A549 (cell line): ENCODE measurements around the gene ZNF331. TPM values are rescaled to one million over a fixed set of nuclear protein-coding genes. Genes with fewer than 3 reads are reported as not detected.

Source experiments
- ATAC-seq, 2 experiments: fragments of 200-7000 bp in 1 of 2; fragments of >200 bp in 1 of 2; cut with Nextera tagmentation in 1 of 2; cut with Tn5 transposase in 1 of 2; 3 replicates each; pipeline versions ENCODE4 v1.8.0 to v1.9.1; 2018 to 2020; ENCODE audit warnings: mild to moderate bottlenecking in 1 of 2, moderate library complexity in 1 of 2
- CTCF ChIA-PET: fragments of 300-600 bp; sonication (Branson Sonifier 250); formaldehyde crosslinking; extraction: SDS; loops from one replicate; lab custom pipeline; 2021; ENCODE audit warnings: antibody characterized with exemption, inconsistent platforms; lab: Yijun Ruan, JAX
- POLR2A ChIA-PET: fragments of 350-600 bp; formaldehyde crosslinking; extraction: SDS; loops from one replicate; lab custom pipeline; 2021; ENCODE audit warnings: antibody characterized with exemption, inconsistent platforms; lab: Yijun Ruan, JAX
- DNase-seq, 2 experiments: peaks; one replicate each; pipeline versions ENCODE4 v3.0.0 to v3.0.0-alpha.2; 2011 to 2016; ENCODE audit warnings: low read depth in 1 of 2, low spot score in 1 of 2
- FAIRE-seq: peaks from 2 replicates; lab custom pipeline; 2011; peaks lifted over from hg19 to GRCh38; lab: Jason Lieb, UNC
- H3K27ac ChIP-seq, 2 experiments: fragments of >200 bp; sonication (Bioruptor Twin); formaldehyde crosslinking; 3 replicates each; pipeline ENCODE4 v1.5.1; 2016 to 2017
- H3K4me1 ChIP-seq: fragments of >200 bp; sonication (Bioruptor Twin); formaldehyde crosslinking; 3 replicates; pipeline ENCODE4 v1.6.1; 2016
- H3K4me2 ChIP-seq: fragments of >200 bp; sonication (Bioruptor Twin); formaldehyde crosslinking; 3 replicates; pipeline ENCODE4 v1.6.1; 2016
- H3K4me3 ChIP-seq: fragments of >200 bp; sonication (Bioruptor Twin); formaldehyde crosslinking; 3 replicates; pipeline ENCODE4 v1.5.1; 2016
- H3K9me3 ChIP-seq: fragments of >200 bp; sonication (Bioruptor Twin); formaldehyde crosslinking; 3 replicates; pipeline ENCODE4 v1.6.1; 2016
- CHD2 ChIP-seq: fragments of 150-350 bp; IDR thresholded peaks from 2 replicates; pipeline ENCODE4 v1.6.1; 2014; ENCODE audit warnings: low read length; ENCODE audit not compliant: partially characterized antibody
- EHF ChIP-seq: fragments of 250-450 bp; sonication (Bioruptor Pico); IDR thresholded peaks from 2 replicates; pipeline ENCODE4 v1.5.0; 2020; ENCODE audit warnings: mild to moderate bottlenecking
- FOSL2 ChIP-seq, 2 experiments: fragments of 450-650 bp in 1 of 2; fragments of >200 bp in 1 of 2; sonication (Bioruptor Twin) in 1 of 2; formaldehyde crosslinking; IDR thresholded peaks; 2 replicates each; pipeline versions ENCODE4 v1.5.0 to v1.6.1; 2016 to 2020; ENCODE audit warnings: mild to moderate bottlenecking in 1 of 2, moderate library complexity in 1 of 2
- GATA3 ChIP-seq: IDR thresholded peaks from 2 replicates; pipeline ENCODE4 v1.6.1; 2012; ENCODE audit warnings: borderline replicate concordance
- HDAC2 ChIP-seq: fragments of 200-600 bp; sonication (generic); IDR thresholded peaks from 2 replicates; pipeline ENCODE4 v1.6.1; 2016
- HEYL ChIP-seq: fragments of 250-450 bp; sonication (Bioruptor Pico); IDR thresholded peaks from 2 replicates; pipeline ENCODE4 v1.8.0; 2021; ENCODE audit warnings: mild to moderate bottlenecking, moderate library complexity
- HOXB13 ChIP-seq: fragments of 250-450 bp; sonication (Bioruptor Pico); IDR thresholded peaks from 2 replicates; pipeline ENCODE4 v1.5.0; 2020; ENCODE audit warnings: low read depth, mild to moderate bottlenecking, moderate library complexity
- HOXB5 ChIP-seq: fragments of 250-450 bp; sonication (Bioruptor Pico); IDR thresholded peaks from 2 replicates; pipeline ENCODE4 v1.5.0; 2020; ENCODE audit warnings: mild to moderate bottlenecking, moderate library complexity
- JUN ChIP-seq, 2 experiments: fragments of >200 bp; sonication (Bioruptor Twin); formaldehyde crosslinking; IDR thresholded peaks; 2 replicates in 1 of 2; 3 replicates in 1 of 2; pipeline ENCODE4 v1.6.1; 2016 to 2017
- PHF8 ChIP-seq: fragments of 200-600 bp; sonication (generic); IDR thresholded peaks from 2 replicates; pipeline ENCODE4 v1.6.1; 2016; ENCODE audit warnings: low read depth, mild to moderate bottlenecking, antibody characterized with exemption, moderate library complexity, borderline replicate concordance
- POLR2A ChIP-seq: IDR thresholded peaks from 2 replicates; pipeline ENCODE4 v1.6.1; 2012; ENCODE audit warnings: mild to moderate bottlenecking, low read length
- RARB ChIP-seq: fragments of 250-450 bp; sonication (Bioruptor Pico); IDR thresholded peaks from 2 replicates; pipeline ENCODE4 v1.8.0; 2021; ENCODE audit warnings: mild to moderate bottlenecking, moderate library complexity
- RCOR1 ChIP-seq: fragments of 150-350 bp; IDR thresholded peaks from 2 replicates; pipeline ENCODE4 v1.6.1; 2014; ENCODE audit warnings: antibody characterized with exemption, low read length, low read depth
- RFX5 ChIP-seq: fragments of 450-650 bp; IDR thresholded peaks from 2 replicates; pipeline ENCODE4 v1.7.1; 2014; ENCODE audit warnings: antibody characterized with exemption, mild to moderate bottlenecking, moderate library complexity
- RNF2 ChIP-seq: fragments of 200-600 bp; sonication (generic); IDR thresholded peaks from 2 replicates; pipeline ENCODE4 v1.6.1; 2016; ENCODE audit warnings: low read depth, mild to moderate bottlenecking, antibody characterized with exemption, moderate library complexity, borderline replicate concordance
- TFCP2L1 ChIP-seq: fragments of 250-450 bp; sonication (Bioruptor Pico); IDR thresholded peaks from 2 replicates; pipeline ENCODE4 v1.5.0; 2021; ENCODE audit warnings: mild to moderate bottlenecking
- TP53 ChIP-seq: fragments of 250-450 bp; sonication (Bioruptor Pico); IDR thresholded peaks from 2 replicates; pipeline ENCODE4 v1.5.0; 2021; ENCODE audit warnings: mild to moderate bottlenecking, moderate library complexity
- ZC3H11A ChIP-seq: fragments of 450-650 bp; IDR thresholded peaks from 2 replicates; pipeline ENCODE4 v1.6.1; 2014; ENCODE audit warnings: antibody characterized with exemption, mild to moderate bottlenecking
- ZSCAN20 ChIP-seq: fragments of 250-450 bp; sonication (Bioruptor Pico); IDR thresholded peaks from 2 replicates; pipeline ENCODE4 v1.8.0; 2022; ENCODE audit warnings: mild to moderate bottlenecking, moderate library complexity
- WGBS: methylation state at CpG from one replicate; pipeline ENCODE4 v1.1.6; 2017; ENCODE audit errors: missing lambda C conversion rate; 5-methylcytosine and 5-hydroxymethylcytosine counted together
- polyA plus RNA-seq, 4 experiments: library from polyadenylated mRNA; depleted of rRNA in 3 of 4; stranded (reverse); fragments of >200 nt; fragmentation: RNase III in 1 of 4; extraction: RNeasy Plus Mini Kit Qiagen cat#74134 plus additional on column Dnase treatment in 1 of 4; gene quantifications; 2 replicates in 3 of 4; 3 replicates in 1 of 4; pipeline ENCODE4 v1.2.3, GENCODE V29; 2011 to 2017
- TF ChIP-seq, protein P1 (sequence below): fragments of >200 bp; sonication (Bioruptor Twin); formaldehyde crosslinking; IDR thresholded peaks from 3 replicates; pipeline ENCODE4 v1.6.1; 2016
- TF ChIP-seq, protein P2 (sequence below): IDR thresholded peaks from 2 replicates; pipeline ENCODE4 v1.6.1; 2012
- TF ChIP-seq, protein P3 (sequence below): fragments of 450-650 bp; IDR thresholded peaks from 2 replicates; pipeline ENCODE4 v1.6.1; 2014; ENCODE audit warnings: antibody characterized with exemption
- TF ChIP-seq, protein P4 (sequence below): fragments of 200-600 bp; sonication (generic); IDR thresholded peaks from 2 replicates; pipeline ENCODE4 v1.6.1; 2016; ENCODE audit warnings: antibody characterized with exemption, mild to moderate bottlenecking, moderate library complexity

Gene ZNF331
- polyA plus RNA-seq, 2 of the 4 experiments (the other 2 are of a cell fraction), result 14.5 to 18.1 TPM

DNA sequence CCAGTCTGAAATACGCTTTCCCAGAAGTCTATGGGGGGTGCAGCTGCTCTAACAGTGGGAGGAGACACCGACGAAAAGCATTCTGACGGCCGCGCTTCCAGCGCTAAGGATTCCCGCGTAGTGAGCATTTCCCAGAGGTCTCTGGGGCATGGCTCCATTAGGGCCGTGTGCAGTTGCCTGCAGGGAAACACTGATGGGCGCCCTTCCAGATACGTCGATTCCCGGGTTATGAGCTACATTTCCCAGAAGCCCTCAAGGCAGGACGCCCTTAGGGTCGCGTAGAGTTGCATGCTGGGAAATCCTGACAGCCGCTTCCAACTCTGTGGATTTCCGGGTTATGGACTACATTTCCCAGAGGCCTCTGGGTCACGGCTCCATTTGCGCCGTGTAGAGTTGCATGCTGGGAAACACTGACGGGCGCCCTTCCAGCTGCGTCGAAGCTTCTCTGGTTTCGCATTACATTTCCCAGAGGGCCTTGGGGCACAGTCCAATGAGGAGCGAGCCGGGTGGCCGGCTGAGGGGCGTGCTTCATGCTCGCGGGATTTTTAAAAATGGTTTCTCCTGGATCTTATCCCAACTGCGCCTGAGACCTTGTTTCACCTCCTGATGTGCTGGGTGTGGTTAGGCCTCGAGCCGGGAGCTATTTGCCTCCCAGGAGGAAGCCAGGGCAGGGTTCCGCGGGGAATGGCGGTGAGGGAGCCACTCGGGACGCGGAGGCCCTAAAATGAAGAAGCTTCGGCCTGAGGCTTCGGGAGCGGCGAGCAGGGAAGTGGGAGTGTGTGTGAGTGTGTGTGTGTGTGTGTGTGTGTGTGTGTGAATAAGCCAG lies 17.2 kb upstream of the ZNF331 start (continued):
- TF ChIP-seq, protein P1, sequence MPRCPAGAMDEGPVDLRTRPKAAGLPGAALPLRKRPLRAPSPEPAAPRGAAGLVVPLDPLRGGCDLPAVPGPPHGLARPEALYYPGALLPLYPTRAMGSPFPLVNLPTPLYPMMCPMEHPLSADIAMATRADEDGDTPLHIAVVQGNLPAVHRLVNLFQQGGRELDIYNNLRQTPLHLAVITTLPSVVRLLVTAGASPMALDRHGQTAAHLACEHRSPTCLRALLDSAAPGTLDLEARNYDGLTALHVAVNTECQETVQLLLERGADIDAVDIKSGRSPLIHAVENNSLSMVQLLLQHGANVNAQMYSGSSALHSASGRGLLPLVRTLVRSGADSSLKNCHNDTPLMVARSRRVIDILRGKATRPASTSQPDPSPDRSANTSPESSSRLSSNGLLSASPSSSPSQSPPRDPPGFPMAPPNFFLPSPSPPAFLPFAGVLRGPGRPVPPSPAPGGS, result 0 out of 3 replicates have a peak, but pooled peaks have one; percentile 35
- peak; percentile 66 to 77; a peak in 2 of 5 replicates for TF ChIP-seq JUN (IDR thresholded peaks at IDR 0.05)

DNA sequence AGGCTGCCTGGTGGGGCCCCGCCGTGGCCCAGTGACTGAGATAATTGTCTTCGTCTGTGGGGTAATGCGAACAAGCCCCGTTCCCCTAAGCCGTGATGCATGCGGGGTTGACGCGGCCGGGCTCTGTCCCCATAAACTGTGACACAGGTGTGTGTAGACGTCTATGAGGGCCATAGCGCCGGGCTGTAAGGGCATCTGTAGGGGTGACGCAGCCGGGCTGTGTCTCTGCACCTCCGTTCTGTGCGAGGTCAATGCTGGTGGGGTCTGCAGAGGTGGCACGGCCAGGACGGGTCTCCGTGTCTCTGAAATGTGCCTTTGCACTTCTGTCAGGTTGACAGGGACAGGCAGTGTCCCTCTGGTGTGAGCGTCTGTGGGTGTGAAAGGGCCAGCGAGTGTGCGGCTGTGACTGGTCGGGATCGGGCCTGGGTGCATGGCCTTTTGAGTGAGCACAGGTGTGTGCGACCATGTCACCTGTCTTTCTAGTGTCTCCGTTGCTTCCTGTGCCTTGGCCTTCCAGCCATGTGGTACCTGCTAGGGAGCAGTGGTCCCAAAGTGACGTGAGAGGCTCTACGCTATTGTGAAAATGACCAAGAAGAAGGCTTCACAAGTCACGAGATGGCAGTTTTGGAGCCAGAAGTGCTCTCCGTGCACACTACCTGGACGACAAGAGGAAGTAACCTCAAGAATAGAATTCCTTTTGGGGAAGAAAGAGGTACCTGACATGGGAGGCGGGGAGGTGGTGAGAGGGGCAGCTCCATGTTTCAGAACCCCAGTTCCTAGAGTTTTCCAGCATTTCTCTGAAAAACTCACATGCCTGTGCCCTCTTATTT lies 16.4 kb upstream of the ZNF331 start:
- Histone ChIP-seq H3K4me3 (peak overlapping the region; percentile 71), H3K27ac (peak overlapping the region; percentile 71 to 84), H3K9me3 (peaks cover 60% of the 10 kb centered on the region), H3K4me1 (0 out of 3 replicates have a peak, but pooled peaks cover 3% of the 10 kb centered on the region), H3K4me2 (peak overlapping the region; percentile 79)
- ATAC-seq (peak; percentile 19 to 20; a peak in 4 of 6 replicates), FAIRE-seq (no peak), DNase-seq (no peak)
- POLR2A ChIA-PET, result interaction anchor here (0.6 to 1.2 kb wide), 3 partner anchors 16 to 1332 kb away, joined by 4 to 6 read pairs (median 5); partner anchors contain the start of gene PPP2R1A
- 39% methylated on average over 26 of the region's 33 CpGs for WGBS
- TF ChIP-seq POLR2A (0 out of 2 replicates have a peak, but pooled peaks have one; percentile 7), ZSCAN20 (no peak), CHD2 (no peak)
- TF ChIP-seq, protein P2, sequence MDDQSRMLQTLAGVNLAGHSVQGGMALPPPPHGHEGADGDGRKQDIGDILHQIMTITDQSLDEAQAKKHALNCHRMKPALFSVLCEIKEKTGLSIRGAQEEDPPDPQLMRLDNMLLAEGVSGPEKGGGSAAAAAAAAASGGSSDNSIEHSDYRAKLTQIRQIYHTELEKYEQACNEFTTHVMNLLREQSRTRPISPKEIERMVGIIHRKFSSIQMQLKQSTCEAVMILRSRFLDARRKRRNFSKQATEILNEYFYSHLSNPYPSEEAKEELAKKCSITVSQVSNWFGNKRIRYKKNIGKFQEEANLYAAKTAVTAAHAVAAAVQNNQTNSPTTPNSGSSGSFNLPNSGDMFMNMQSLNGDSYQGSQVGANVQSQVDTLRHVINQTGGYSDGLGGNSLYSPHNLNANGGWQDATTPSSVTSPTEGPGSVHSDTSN, result no peak
- TF ChIP-seq, protein P3, sequence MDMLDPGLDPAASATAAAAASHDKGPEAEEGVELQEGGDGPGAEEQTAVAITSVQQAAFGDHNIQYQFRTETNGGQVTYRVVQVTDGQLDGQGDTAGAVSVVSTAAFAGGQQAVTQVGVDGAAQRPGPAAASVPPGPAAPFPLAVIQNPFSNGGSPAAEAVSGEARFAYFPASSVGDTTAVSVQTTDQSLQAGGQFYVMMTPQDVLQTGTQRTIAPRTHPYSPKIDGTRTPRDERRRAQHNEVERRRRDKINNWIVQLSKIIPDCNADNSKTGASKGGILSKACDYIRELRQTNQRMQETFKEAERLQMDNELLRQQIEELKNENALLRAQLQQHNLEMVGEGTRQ, result no peak
- CTCF ChIA-PET, result interaction anchor here (0.6 to 1.3 kb wide), 3 partner anchors 12 to 209 kb away, joined by 3 to 4 read pairs (median 3); no protein-coding TSS in a partner anchor

DNA sequence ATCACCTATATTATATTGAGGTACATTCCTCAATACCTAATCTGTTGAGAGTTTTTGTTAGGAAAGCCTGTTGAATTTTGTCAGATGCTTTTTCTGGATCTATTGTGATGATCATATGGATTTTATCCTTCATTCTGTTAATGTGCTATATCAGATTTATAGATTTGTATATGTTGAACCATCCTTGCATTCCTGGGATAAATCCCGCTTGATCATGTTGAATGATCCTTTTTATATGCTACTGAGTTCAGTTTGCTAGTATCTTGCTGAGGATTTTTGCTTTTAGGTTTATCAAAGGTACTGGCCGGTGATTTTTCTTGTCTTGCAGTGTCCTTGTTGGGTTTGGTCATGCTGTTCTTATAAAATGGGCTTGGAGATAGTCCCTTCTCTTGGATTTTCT lies 12.0 kb upstream of the ZNF331 start:
- no peak for DNase-seq
- peaks cover 53% of the 10 kb centered on the region for H3K9me3 ChIP-seq
- WGBS, result 89% methylated on average over 2 of the region's 2 CpGs
- FAIRE-seq, result no peak
- TF ChIP-seq TP53 (CRISPR knock-in tag) (no peak), RNF2 (no peak), GATA3 (no peak), PHF8 (no peak), HEYL (CRISPR knock-in tag) (no peak), RCOR1 (no peak), HOXB13 (CRISPR knock-in tag) (no peak), RARB (CRISPR knock-in tag) (no peak), ZC3H11A (no peak), RFX5 (no peak), HDAC2 (no peak), FOSL2 (IDR thresholded peaks at IDR 0.05) (no peak), FOSL2 (CRISPR knock-in tag; IDR thresholded peaks at IDR 0.05) (no peak), EHF (no peak), HOXB5 (CRISPR knock-in tag) (no peak), TFCP2L1 (CRISPR knock-in tag) (no peak), ZSCAN20 (no peak)
- TF ChIP-seq, protein P4, sequence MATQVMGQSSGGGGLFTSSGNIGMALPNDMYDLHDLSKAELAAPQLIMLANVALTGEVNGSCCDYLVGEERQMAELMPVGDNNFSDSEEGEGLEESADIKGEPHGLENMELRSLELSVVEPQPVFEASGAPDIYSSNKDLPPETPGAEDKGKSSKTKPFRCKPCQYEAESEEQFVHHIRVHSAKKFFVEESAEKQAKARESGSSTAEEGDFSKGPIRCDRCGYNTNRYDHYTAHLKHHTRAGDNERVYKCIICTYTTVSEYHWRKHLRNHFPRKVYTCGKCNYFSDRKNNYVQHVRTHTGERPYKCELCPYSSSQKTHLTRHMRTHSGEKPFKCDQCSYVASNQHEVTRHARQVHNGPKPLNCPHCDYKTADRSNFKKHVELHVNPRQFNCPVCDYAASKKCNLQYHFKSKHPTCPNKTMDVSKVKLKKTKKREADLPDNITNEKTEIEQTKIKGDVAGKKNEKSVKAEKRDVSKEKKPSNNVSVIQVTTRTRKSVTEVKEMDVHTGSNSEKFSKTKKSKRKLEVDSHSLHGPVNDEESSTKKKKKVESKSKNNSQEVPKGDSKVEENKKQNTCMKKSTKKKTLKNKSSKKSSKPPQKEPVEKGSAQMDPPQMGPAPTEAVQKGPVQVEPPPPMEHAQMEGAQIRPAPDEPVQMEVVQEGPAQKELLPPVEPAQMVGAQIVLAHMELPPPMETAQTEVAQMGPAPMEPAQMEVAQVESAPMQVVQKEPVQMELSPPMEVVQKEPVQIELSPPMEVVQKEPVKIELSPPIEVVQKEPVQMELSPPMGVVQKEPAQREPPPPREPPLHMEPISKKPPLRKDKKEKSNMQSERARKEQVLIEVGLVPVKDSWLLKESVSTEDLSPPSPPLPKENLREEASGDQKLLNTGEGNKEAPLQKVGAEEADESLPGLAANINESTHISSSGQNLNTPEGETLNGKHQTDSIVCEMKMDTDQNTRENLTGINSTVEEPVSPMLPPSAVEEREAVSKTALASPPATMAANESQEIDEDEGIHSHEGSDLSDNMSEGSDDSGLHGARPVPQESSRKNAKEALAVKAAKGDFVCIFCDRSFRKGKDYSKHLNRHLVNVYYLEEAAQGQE, result no peak
- no peak for ATAC-seq
- CTCF ChIA-PET, result no interaction called here
- no peak overlapping the region for H3K27ac ChIP-seq
- POLR2A ChIA-PET, result no interaction called here
- H3K4me3 ChIP-seq, result no peak overlapping the region
- H3K4me2 ChIP-seq, result no peak overlapping the region
- 0 out of 3 replicates have a peak, but pooled peaks cover 3% of the 10 kb centered on the region for H3K4me1 ChIP-seq
